Endothelial cell of umbilical vein (primary cell): ENCODE measurements around the gene PLS1.

Experiments used
- POLR2A ChIP-seq: IDR thresholded peaks from 2 replicates; pipeline ENCODE4 v1.6.1; 2012; ENCODE audit warnings: low read depth, mild to moderate bottlenecking, control low read depth, low read length
- POLR2AphosphoS5 ChIP-seq: IDR thresholded peaks from 2 replicates; pipeline ENCODE4 v1.6.1; 2012; ENCODE audit warnings: low read depth, mild to moderate bottlenecking, control low read depth, low read length, moderate library complexity; ENCODE audit not compliant: insufficient read depth
- TF ChIP-seq, protein P1 (sequence below), 2 donors: IDR thresholded peaks; 1 replicate in 1 of 2; 2 replicates in 1 of 2; pipeline ENCODE4 v1.5.1; 2011; ENCODE audit warnings: low read length in 2 of 2, mild to moderate bottlenecking in 2 of 2, moderate library complexity in 2 of 2, control low read depth in 1 of 2, inconsistent platforms in 1 of 2, low read depth in 1 of 2; ENCODE audit not compliant: insufficient read depth in 1 of 2; ENCODE audit errors: extremely low read depth in 1 of 2

DNA sequence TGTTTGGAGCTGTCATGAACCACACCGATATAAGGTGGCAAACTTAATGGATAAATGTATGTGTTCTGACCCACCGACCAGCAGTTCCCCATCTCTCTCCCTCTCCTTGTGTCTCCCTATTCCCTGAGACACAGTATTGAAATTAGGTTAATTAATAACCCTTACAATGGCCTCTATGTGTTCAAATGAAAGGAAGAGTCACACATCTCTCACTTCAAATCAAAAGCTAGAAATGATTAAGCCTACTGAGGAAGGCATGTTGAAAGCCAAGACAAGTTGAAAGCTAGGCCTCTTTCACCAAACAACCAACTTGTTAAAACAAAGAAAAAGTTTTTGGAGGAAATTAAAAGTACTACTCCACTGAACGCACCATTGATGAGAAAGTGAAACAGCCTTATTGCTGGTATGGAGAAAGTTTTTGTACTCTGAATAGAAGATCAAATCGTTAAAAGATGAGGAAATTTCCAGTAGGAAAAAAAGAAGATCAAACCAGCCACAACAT lies 32.6 kb upstream of the PLS1 start:
- TF ChIP-seq, protein P1, sequence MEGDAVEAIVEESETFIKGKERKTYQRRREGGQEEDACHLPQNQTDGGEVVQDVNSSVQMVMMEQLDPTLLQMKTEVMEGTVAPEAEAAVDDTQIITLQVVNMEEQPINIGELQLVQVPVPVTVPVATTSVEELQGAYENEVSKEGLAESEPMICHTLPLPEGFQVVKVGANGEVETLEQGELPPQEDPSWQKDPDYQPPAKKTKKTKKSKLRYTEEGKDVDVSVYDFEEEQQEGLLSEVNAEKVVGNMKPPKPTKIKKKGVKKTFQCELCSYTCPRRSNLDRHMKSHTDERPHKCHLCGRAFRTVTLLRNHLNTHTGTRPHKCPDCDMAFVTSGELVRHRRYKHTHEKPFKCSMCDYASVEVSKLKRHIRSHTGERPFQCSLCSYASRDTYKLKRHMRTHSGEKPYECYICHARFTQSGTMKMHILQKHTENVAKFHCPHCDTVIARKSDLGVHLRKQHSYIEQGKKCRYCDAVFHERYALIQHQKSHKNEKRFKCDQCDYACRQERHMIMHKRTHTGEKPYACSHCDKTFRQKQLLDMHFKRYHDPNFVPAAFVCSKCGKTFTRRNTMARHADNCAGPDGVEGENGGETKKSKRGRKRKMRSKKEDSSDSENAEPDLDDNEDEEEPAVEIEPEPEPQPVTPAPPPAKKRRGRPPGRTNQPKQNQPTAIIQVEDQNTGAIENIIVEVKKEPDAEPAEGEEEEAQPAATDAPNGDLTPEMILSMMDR (IDR thresholded peaks at IDR 0.05; ENCODE audit: extremely low read depth in 1 of 2, insufficient read depth in 1 of 2, low read depth in 1 of 2, low read length in 2 of 2): no peak
- TF ChIP-seq POLR2AphosphoS5 (no peak), POLR2A (no peak)
